SKM-1 (cell line): ENCODE results near the gene BRD8.
"Not testable (repeated sequence)": the region's sequence is repeated elsewhere in the genome, so short reads cannot be mapped to it uniquely, and the experiment has no call there.

ENCODE experiments used
- DNase-seq: peaks from one replicate; lab custom pipeline; 2025; ENCODE audit not compliant: unreplicated experiment; lab: John Stamatoyannopoulos, UW

Gene BRD8, protein sequence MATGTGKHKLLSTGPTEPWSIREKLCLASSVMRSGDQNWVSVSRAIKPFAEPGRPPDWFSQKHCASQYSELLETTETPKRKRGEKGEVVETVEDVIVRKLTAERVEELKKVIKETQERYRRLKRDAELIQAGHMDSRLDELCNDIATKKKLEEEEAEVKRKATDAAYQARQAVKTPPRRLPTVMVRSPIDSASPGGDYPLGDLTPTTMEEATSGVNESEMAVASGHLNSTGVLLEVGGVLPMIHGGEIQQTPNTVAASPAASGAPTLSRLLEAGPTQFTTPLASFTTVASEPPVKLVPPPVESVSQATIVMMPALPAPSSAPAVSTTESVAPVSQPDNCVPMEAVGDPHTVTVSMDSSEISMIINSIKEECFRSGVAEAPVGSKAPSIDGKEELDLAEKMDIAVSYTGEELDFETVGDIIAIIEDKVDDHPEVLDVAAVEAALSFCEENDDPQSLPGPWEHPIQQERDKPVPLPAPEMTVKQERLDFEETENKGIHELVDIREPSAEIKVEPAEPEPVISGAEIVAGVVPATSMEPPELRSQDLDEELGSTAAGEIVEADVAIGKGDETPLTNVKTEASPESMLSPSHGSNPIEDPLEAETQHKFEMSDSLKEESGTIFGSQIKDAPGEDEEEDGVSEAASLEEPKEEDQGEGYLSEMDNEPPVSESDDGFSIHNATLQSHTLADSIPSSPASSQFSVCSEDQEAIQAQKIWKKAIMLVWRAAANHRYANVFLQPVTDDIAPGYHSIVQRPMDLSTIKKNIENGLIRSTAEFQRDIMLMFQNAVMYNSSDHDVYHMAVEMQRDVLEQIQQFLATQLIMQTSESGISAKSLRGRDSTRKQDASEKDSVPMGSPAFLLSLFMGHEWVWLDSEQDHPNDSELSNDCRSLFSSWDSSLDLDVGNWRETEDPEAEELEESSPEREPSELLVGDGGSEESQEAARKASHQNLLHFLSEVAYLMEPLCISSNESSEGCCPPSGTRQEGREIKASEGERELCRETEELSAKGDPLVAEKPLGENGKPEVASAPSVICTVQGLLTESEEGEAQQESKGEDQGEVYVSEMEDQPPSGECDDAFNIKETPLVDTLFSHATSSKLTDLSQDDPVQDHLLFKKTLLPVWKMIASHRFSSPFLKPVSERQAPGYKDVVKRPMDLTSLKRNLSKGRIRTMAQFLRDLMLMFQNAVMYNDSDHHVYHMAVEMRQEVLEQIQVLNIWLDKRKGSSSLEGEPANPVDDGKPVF

DNA sequence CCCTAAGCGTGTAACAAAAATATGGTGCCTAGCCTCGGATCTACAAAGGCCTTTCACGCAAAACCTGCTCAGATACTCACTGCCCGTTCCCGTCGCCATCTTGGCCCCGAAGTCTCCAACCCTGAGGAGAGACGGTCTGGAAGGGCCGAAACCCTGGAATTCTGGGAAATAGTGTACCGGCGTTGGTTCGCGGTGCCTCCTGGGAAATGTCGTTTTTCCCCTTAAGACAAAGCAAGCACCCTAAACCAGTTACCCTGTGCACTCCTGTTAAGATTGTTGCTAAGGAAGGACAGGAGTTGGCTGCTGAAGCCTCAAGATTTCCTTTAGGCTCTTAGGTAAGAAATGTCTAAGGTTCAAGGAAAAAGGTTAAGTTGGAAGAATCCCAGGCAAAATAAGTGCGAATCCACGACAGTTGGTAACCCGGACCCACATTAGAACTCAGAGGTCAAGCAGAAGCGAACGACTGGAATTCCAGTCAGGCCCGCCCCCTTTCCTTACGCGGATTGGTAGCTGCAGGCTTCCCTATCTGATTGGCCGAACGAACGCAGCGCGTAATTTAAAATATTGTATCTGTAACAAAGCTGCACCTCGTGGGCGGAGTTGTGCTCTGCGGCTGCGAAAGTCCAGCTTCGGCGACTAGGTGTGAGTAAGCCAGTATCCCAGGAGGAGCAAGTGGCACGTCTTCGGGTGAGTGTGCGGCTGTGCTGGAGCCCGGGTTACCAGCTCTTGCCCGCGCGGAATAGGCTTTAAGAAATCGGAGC lies at the start of gene BRD8, which contains the start of gene KIF20A:
BRD8 (minus strand) TSS at position 115 of the 761 bp plus-strand sequence; CDS start at position 99, 16 bp downstream.
KIF20A (plus strand) TSS at position 597 of the 761 bp plus-strand sequence. CDS start 569 bp downstream, outside the sequence.
- DNase-seq, result peak; percentile 97

DNA sequence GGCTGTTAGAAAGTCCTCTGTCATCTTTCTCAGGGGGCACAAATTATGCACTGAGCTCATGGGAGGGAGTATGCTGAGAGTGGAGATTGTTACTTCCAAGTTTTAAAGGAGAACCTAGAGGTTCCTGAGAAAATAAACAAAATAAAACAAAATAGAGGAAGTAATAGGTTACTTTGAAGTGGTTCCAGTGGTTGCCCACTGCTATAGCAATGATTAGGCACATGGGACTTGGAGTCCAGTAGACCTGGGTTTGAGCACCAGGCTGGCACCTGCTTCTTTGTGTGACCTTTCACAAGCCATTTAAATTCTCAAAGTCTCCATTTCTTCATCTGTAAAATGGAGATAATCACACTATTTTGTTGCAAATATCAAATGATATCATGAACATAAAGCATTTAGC lies 48.5 kb upstream of the BRD8 start:
- DNase-seq, result no peak

DNA sequence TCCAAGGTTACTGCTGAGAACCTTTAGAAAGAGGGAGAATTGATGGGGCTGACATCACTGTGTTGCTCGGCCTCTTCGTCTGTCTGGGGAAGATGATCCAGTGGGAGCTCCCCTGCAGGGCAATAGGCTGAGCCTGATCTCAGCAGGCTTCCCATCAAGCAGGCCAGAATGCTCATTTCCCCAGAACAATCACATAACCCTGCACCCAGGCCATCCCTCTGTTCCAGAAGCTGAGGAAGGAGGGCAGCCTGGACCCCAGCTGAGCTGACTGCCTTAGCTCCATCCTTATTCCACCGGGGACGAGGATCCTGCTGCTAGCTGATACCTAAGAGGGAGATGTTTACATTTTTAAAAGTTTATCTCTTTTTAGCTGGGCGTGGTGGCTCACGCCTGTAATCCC lies 46.3 kb upstream of the BRD8 start:
- no peak for DNase-seq

DNA sequence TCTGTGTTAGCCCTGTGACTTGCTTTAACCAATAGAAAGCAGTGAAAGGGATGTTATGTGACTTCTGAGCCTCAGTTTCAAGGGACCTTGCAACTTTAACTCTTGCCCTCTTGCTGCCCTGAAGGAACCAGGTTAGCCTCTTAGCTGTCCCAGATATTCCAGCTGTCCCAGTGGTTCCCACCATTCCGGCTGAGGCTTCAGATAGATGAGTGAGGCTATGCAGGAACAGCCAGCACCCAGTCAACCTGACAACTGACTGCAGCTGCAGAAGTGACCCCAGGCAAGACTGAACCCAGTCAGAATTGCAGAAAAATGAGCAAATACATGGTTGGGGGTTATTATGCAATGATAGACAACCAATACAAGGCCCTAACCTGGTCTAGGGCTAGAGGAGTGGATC lies 45.1 kb upstream of the BRD8 start:
- DNase-seq, result no peak

DNA sequence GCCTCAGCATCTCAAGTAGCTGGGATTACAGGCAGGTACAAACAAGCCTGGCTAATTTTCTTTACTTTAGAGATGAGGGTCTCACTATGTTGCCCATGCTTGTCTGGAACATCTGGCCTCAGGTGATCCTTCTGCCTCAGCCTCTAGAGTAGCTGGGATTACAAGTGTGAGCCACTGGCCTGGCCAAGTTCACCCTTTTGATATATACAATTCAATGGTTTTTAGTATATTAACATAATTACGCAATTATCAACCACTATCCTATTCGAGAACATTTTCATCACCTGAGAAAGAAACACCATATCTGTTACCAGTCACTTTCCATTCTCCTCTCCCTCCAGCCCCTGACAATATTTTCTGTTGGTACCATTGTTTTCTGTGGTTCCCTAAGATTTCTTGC lies 38.4 kb upstream of the BRD8 start:
- no peak for DNase-seq

DNA sequence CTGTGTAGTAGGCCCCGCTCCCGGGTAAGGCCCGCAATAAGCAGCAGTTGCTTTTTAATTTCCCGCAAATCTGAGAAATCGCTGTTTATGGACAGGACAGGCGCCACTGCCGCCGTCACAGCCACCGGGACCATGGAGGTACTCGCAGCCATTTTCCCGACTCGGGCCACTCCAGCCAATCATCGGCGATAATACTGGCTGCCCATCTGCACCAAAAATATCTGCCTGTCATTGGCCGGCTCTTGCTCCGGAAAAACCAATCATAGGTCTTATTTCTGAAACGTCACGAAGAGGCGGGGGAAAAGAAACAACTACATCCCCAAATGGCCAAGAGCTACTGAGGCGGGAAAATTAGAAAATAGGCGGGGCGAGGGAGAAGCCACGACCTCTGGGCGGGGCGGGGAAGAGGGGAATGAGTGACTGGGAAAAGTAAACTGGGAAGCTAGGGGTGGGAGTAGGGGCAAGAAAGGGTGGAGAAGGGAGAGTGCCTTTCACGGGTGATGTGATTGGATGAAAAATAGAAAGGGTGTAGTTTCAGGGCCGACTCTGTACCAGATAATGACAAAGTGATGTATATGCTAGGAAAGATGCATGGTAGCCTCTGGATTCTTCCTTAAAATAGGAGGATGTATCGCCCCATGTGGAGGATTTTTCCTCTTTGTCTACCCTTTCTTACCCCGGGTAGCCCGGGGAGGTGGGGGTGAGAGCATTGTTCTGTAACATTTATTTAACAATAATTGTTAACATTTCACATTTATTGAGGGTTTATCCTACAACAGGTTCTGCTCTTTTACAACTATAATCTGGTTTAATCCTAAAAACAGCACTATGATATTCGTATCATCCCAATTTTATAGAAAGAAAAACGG lies 35.0 kb upstream of the BRD8 start, which contains the start of gene CDC23:
CDC23 (minus strand) TSS at position 163 of the 869 bp plus-strand sequence; CDS start at position 152, 11 bp downstream.
- DNase-seq, result peak; percentile 95

DNA sequence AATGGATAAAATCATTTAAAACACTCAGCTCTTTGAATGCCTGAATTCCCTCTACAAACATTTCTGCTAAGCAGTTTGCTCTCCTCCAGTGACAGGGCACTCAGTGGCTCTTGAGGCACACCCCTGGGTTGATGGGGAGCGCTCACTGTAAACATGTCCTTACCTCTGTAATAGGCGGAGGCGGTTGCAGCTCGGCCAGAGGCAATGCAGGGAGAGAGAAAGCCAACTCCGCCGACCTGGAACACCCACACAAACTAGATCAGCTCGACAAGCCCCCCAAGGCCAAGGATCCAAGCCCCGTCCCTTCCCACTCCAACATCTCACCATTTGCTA lies 34.4 kb upstream of the BRD8 start:
- no peak for DNase-seq

DNA sequence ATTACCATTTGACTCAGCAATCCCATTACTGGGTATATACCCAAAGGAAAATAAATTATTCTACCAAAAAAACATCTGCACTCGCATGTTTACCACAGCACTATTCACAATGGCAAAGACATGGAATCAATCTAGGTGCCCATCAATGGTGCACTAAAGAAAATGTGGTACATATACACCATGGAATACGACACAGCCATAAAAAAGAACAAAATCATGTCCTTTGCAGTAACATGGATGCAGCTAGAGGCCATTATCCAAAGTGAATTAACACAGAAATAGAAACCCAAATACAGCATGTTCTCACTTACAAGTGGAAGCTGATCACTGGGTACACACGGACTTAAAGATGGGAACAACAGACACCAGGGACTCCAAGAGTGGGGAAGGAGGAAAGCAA lies 32.6 kb upstream of the BRD8 start:
- no peak for DNase-seq

DNA sequence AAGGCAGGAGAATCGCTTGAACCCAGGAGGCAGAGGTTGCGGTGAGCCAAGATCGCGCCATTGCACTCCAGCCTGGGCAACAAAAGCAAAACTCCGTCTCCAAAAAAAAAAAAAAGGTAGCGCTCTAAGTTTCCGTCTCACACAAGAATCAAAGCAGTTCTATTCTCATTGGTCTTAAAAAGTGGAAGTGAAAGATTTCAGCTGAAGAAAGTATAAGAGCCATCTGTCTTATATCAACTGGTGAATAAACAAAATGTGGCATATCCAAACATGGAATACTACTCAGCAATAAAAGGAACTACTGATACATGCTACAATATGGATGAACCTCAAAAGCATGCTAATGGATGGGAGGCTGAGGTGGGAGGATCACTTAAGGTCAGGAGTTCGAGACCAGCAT lies 15.4 kb upstream of the BRD8 start:
- DNase-seq, result not testable (repeated sequence)

DNA sequence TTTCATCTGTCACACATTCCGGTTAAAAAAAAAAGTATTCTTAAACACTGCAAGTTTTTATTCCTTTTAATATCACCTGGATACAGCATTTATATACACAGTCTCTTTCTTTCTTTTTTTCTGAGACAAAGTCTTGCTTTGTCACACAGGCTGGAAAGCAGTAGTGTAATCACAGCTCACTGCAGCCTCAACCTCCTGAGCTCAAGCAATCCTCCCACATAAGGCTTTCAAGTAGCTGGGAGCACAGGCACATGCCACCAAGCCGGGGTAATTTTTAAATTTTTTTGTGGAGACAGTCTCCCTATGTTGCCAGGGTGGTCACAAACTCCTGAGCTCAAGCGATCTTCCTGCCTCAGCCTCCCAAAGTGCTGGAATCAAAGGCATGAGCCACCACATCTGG lies 14.4 kb upstream of the BRD8 start:
- DNase-seq, result no peak

DNA sequence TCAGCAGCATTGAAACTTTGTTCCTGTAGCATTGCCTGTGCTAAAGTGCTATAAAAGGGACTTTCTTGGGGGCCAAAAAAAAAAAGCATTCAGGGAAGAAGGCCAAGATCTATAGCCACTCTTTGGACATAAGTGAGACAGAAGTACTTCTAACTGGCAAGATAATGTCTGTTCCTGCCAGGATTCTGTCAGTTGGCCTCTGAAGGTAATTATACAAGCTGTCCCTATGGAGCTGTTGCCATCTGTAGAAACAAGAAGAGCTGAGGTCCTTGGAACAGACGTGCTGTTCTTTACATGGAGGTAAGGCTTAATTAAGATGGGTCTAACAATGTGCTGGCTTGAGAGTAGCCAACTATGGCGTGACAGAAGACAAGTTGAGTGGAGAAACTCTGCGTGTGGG lies 10.2 kb upstream of the BRD8 start:
- no peak for DNase-seq

DNA sequence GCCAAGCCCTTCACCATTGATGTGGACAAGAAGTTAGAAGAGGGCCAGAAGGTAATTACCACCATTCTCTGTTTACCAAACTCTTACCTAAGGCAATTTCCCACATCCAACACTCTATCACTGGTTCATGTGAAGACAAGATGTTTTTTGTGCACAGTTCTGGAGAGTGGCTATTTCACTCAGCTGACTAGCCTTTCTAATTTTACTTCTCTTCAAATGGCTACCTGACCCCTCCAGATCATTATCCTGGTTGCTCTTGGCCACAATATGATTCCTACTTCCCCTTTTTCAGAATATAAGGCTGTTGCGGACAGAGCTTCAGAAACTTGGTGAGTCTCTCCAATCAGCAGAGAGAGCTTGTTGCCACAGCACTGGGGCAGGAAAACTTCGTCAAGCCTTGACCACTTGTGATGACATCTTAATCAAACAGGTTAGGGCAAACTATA lies 7.6 kb upstream of the BRD8 start:
- DNase-seq, result peak; percentile 89

DNA sequence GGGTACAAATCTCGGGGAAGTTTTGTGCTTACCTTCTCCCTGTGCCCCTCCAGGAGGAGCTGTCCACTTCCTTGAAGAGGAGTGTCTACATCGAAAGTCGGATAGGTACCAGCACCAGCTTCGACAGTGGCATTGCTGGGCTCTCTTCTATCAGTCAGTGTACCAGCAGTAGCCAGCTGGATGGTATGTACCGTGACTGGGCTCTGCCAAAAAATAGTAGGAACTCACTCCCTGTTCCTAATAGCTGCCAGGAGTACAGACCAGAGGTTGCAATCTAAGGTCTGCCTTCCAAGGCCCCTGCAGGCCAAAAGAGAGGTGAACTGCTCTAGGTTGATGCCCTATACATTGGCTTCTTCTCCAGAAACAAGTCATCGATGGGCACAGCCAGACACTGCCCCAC lies 4.4 kb upstream of the BRD8 start:
- DNase-seq, result no peak

DNA sequence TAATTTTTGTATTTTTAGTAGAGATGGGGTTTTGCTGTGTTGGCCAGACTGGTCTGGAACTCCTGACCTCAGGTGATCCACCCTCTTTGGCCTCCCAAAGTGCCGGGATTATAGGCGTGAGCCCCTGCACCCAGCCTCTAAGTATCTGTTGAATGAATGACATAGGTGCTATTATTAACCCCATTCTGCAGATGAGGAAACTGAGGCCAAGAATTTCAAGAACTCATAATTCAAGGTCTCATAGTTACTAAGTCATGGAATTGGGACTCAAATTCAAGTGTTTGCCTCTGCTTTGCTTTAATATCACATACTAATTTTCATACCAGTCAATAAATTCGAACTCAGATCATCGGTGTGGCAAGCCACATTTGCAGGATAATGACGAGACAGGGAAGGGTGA lies 2.4 kb upstream of the BRD8 start:
- DNase-seq, result no peak

DNA sequence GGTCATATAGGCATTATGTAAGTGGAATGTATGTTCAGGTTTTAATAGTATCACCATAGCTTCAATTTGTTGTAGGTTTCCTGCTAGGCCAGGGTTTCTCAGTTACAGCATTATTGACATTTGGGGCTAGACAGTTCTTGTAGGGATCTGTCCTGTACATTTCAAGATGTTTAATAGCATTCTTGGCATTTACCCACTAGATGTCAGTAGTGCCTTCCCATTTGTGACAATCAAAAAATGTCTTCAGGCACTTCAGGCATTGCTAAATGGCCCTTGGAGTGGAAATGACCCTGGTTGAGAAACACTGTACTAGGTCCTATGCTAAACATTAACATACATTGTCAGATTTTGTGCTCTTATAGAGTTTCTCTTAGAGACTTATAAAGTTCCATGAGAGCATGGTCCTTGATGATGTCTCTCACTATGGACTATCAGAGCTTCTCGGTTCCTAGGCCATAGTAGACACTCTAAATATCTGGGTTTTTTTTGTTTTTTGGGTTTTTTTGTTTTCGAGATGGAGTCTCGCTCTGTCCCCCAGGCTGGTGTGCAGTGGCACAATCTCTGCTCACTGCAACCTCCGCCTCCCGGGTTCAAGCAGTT lies 1.9 kb upstream of the BRD8 start:
- peak; percentile 80 for DNase-seq

DNA sequence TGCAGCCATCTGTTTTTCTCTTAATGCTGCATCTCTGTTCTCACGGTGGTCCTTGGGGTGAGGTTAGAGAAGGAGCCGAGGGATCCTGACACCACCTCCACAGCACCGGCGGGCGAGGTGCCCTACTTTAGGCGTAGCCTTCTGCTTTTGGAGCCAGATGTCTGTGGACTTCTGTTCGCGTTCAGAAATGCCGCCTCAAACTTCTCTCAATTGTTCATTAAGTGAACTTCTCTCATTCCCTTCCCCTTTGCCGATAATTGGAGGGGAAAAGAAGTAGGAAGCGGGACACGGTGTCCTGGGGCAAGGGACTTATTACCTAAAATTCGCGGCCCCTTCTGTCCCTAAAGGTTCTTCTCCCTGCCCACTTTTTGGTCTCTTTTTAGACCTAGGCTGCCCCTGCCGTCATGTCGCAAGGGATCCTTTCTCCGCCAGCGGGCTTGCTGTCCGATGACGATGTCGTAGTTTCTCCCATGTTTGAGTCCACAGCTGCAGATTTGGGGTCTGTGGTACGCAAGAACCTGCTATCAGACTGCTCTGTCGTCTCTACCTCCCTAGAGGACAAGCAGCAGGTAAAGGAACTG lies 937 bp upstream of the BRD8 start:
- no peak for DNase-seq

DNA sequence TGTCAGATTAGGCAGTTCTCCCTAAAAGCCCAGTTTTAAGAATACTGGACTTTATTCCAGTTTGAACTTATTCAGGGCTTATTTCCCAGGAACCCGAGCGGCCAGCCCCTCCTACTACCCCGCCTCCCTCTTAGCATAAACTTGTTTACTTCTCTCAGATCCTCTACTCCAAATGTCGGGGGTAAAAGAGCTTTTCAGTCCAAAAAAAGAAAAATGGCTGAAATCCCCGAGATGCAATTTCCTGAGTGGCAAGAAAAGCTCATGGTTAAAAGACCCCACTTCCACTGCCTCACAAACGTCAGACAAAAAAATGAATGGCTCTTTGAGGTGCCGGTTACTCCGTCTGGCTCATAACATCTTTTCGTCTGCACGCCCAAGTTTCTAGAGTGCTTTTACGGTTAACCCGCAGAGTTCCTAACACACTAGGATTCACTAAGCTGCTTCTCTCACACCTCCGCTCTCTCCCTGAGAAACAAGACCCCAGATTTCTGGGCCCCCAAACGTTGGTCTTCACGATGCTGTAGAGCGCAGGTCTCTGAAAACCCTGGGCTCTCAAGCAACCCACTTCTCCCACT lies 402 bp downstream of the BRD8 start:
- no peak for DNase-seq

DNA sequence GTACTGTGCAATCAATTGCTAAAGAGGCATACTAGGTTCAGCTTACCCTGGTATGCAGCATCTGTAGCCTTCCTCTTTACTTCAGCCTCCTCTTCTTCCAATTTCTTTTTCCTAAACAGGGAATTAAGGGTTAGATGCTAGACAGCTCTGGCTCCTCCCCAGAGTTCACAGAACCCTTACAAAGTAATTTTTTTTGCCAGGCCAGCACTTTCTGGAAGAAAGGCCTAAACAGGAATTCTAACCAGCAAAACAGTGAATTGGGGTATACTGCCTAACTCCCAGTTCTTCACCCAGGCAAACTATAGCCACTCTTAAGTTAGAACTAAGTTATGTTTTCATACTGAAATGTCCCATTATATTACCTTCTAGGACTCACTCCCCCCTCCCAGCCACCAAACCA lies 8.1 kb downstream of the BRD8 start:
- DNase-seq, result no peak
